GM18517 (cell line): Measurements from ENCODE around the gene NGFR.
"Not testable (repeated sequence)": the region's sequence is repeated elsewhere in the genome, so short reads cannot be mapped to it uniquely, and the experiment has no call there.

Experiments used
- ATAC-seq: cut with Tn5 transposase; IDR thresholded peaks from one replicate; pipeline ENCODE4 v1.9.1; 2021; ENCODE audit warnings: mild to moderate bottlenecking, moderate library complexity; ENCODE audit not compliant: unreplicated experiment

The NGFR gene

DNA sequence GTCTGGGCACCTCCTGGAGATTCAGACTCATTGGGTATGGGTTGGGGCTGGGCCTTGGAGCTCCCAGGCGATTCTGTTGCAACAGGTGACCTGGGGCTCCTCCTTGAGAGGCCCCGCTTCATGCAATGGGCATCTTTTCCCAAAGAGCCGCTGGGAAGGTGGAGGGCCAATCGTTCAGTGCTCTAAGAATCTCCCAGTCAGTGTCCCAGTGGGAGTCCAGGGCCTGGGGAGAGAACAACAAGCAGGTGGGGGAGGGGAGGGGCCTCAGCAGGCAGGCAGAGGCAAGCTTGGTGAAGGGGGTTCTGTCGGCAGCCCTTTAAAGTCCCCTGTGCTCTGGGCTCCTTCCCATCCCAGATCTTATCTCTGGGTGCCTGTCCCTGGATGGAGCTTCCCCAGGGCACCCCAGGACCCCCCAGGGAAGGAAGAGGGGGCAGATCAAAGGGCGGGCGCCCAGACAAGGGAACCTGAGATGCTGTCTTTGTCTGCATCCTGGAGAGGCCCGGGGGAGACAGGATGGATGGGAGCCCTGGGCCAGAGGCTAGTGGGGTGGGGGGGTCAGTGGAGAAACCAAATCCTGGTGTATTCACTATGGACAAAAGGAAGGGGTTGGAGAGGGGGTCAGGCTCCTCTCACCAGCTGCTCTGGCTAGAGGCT, 50.0 kb downstream of the NGFR start:
- no peak for ATAC-seq

DNA sequence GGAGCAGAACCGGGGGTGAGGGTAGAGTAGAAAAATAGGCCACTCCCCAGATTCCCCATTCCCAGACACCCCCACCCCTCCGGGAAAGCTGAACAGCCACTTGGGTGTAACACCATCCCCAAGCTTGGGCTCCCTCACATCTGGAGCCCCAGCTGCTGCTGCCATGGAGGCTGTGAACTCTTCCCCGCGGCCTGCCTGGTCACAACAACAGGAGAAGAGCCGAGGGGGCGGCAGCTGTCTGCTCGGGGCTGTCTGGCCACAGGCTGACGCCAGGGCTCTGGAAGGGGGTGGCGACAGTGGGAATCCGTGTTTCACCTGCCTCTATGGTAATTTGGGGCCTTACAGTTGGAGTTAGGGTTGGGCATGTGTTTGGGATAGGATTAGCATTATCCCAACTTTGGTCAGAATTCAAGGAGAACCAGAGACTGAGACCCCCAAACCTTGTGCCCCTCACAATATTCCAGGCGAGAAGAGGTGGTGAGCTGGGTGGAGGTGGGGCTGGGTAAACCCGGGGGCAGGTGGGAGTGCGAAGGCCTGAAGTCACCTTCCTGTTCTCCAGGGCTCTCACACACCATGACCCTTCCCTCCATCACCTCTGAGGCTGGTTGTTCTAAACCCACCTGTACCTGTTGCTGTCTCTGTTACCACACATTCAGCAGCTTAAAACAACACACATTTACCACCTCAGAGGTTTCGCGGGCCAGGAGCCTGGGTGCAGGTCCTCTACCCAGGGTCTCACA, 50.9 kb downstream of the NGFR start:
- ATAC-seq: no peak

DNA sequence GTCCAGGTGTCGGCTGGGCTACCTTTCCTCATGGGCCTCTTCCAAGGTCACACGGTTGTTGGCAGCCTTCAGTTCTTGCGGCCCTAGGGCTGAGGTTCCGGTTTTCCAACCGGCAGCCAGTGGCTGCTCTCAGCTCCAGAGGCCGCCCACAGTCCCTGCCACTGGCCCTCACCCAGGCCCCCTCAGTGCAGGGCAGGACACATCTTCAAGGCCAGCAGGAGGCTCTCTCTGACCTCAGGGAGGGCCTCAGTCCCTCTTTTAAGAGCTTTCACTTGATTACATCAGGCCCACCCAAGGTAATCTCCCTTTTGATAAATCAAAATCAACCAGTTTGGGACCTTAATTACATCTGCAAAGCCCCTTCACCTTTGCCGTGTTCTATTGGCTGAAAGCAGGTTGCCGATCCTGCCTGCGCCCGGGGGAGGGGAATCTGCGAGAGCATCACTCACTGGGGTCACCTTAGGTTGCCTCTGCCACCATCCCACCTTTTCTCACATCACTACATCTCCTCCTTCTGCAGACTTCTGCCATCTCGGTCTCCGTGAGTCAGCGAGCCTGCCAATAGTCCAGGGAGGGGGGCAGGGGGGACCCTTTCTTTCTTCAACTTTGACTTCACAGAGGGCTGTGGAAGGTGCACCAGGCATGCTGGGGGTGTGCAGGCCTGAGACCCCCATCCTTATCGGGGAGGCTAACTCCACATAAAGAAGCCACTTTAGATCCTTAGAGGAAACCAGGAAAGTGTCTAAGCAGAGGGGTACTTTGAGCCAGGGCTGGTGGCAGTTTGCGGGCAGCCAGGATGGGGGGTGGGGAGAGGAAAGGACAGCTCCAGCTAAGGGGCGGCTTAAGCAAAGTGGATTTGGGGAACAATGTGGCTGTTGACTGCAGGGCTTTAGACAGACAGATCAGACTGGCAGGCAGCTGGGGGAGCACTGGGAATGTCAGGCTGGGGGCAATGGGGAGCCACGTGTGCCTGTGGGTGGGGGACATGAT, 51.7 kb downstream of the NGFR start:
- no peak for ATAC-seq

DNA sequence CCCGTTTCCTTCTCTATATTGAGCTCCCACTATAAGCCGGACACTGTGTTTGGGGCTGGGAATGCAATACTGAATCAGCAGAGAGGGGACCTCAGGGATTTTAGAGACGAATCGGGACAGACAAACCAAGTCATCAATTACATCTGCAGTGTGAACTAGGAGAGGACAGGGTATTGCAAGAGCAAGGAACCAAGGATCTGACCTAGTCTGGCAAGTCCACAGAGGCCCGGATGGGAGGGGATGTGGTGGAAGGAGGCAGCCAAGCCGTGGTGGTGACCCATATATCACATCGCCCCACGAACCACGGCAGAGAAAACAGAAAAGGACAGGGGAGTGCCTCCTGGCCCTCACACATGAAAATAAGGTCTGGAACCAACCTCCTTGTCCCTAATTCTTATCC, 52.5 kb downstream of the NGFR start:
- ATAC-seq: no peak

DNA sequence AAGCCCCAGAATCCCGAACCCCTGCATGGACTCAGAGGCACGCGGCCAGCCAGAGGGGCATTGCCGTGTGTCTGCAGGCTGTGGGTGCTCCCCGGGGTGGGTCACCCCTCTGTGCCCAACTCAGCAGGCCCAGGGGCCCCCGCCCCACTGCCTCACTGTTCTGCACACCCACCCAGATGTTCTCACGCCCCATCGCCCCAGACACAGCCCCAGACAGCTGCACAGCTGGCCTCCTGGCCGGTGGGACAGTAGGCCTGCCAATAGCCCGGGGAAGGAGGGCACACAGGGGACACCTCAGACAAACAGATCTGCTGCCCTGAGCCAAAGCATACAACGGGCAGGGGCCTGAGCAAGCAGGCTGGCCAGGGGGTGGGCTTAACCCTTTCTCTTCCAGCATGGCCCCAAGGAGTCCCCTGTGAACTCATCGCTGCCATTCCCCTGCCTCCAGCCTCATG, 53.0 kb downstream of the NGFR start:
- no peak for ATAC-seq

DNA sequence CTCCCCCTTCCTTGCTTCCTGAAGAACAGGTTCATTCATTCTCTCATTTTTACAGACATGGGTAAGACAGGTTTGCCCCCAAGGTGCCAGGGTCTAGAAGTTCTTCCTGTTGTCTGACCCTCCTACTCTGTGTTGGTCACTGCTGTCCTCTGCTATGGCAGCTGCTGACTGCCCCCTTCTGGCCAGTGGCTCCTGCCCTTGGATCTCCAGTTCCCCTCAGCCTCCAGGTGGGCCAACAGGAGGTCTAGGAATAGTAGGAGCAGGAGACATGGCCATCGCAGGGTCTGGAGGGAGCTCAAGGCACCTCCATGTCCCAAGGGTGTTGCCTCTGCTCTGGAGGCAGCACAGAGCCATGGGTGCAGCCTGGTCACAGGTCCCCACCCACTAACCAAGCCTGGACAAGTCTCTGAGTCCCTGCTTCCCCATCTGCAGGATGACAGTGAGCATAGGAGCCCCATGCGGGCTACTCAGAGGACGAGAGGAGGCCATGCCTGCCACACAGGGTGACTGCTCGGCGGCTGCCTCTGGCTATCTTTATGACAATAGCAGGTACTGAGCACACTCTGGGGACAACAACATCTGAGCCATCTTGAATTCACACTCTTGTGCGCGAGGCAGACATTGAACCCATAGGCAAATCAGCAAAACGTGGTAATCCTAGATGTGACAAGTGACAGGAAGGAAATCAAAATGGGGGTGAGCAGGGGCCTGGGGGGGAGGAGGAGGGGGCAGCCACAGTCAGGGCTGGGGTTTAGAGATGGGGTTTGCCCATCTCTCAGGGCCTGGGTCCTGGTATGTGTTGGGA, 53.6 kb downstream of the NGFR start:
- ATAC-seq: no peak

DNA sequence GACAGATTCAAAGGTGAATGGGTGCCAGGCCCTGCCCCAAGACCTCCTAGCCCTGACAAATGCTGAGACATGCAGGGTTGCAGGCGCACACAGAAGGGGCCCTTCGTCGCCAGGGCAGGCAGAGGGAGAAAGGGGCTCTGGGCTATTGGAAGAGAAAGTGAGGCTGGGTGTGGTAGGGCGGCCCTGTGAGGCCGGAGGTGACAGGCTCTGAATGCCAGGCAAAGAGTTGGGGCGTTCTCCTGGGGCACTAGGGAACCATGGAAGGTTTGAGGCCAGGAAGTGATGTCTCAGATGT, 54.2 kb downstream of the NGFR start:
- no peak for ATAC-seq

DNA sequence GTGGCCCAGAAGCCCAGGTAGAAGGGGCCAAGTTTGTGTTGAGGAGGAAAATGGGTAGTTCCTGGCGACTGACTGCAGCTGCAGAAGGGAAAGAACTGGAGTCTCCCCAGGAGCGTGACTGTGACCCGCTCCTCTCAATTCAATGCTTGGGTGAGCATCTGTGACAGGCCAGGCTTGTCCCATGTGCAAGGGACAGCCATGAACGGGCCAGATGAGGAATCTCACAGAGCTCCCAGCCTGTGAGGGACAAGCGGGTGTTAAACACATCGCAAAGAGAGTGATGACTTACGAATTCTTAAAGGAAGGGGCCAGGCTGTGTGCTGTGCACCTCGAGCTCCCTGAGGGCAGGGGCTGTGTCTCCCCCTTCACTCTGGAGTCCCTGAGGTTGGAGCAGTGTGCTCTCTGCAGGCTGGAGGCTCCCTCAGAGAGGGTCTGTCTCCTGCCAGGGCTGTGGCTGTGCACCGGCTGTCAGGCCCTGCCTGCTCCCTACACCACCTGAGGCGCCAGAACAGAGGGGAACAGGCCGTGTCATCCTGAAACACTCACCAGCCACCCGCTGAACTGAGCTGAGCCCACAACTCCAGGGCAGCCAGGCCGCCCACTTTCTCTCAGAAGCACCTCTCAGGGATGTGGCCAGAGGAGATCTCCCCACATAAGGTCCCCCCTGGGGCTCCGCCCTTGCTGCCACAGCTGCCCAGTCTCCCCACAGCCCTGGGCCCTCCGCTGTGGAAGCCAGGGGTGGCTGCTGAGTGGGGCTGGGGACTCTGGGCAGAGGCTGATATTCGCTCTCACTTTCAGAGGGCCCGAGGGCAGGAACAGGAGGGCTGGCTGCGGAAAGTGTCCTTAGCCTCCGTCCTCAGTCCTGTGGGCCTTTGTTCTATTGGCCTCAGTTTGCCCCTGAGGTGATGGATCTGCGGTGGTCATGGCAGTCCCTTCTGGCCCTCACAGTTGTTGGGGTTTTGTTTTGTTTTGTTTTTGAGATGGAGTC, 54.9 kb downstream of the NGFR start:
- ATAC-seq: no peak

DNA sequence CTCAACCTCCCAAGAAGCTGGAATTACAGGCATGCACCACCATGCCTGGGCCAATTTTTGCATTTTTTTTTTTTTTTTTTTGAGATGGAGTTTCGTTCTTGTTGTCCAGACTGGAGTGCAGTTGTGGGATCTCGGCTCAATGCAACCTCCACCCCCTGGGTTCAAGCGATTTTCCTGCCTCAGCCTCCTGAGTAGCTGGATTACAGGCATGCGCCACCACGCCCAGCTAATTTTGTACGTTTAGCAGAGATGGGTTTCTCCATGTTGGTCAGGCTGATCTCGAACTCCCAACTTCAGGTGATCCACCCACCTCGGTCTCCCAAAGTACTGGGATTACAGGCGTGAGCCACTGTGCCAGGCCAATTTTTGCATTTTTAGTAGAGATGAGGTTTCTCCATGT, 55.7 kb downstream of the NGFR start:
- ATAC-seq: not testable (repeated sequence)

DNA sequence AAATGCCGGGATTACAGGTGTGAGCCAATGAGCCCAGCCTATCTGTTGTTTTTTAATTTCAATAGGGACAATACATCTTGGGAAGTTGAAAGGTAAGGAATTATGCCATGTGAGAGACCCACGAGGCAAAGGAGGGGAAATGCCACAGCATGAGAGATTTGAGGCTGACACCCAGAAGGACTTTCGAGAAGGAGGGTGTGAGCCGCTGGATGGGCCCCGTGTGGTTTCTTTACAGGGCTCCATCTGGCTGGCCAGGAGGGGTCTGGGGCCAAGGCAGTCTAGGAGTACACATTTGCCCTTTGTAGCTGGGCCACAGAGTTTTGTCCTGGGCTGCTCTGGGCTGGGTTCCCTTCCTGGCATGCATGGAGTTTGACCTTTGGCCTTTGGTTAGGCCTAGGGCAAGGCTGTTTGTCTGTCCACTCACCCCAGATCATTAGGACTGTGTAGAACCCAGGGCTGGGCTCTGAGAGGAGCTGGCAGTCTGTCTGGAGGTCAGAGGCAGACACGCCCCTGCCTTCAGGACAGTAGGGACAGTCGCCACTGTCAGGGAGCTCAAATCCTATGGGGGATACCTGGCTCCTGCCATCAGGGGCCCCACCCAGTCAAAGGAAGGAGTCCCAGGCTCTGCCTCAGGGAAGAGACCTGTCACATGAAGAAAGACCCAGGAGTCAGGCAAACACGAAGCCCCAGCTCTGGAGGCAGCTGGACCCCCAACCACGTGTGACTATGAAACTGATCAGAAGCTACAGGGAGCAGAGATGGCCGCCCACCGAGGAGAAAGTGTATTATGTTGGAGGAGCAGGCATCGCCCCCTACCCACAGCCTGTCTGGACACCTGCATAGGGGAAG, 56.4 kb downstream of the NGFR start:
- no peak for ATAC-seq

DNA sequence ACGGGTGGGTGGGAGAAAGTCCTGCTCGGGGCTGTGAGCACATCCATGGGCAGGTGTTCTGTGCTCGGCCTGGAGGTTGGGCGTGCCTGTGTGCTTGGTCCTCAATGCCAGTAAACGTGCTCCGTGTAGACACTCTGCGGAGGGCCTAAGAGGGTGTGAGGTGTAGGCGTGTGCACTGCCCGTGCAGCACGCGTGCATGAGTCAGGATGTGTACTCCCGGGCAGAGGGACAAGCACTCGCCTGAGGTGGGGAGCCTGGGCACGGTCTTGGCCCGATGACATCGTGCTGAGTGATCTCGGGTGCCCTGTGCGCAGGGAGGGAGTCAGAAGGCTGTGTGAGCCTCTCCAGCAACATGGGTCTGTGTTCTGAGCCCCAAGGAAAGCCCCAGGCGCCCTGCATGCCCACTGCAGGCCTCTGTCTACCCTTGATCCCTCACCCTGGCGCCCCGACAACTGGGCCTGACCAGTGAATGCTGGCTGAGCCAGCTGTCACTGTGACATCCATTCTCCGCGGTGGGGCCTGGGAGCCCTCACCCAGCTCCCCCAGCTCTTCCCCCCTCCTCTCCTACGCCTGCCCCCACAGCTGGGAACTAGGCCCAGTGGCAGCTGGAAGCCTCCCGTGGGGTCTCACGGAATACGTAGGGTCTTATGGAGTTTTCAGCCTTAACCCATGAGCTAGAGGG, 57.1 kb downstream of the NGFR start:
- ATAC-seq: no peak

DNA sequence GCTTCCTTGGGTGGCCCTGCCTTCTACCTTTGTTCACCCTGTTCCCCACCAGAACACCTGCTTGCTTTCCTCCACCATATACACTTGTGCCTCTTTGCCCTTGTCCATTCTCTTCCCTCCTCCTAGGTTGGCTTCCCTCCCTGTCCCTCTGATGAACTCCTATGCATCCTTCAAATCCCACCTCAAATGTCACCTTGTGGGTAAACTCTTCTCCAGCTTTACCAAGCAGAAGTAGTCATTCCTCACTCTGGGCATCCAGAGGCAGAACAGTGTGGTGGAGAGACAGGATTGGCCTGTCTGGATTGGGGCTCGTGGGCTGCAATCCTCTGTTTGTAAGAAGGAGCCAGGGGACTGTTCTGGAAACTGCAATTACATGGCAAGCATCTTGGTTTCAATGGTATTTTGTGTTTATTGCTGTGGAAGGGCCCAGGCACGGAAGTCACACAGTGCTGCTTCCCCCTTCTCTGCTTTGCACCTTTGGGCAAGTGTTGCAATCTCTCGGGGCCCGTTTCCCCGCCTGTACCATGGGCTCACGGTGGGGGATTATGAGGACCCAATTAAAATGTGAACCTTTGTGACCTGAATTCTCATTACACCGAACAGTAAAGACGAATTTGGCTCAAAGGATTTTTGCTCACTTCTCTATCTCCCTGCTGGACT, 58.7 kb downstream of the NGFR start:
- no peak for ATAC-seq

DNA sequence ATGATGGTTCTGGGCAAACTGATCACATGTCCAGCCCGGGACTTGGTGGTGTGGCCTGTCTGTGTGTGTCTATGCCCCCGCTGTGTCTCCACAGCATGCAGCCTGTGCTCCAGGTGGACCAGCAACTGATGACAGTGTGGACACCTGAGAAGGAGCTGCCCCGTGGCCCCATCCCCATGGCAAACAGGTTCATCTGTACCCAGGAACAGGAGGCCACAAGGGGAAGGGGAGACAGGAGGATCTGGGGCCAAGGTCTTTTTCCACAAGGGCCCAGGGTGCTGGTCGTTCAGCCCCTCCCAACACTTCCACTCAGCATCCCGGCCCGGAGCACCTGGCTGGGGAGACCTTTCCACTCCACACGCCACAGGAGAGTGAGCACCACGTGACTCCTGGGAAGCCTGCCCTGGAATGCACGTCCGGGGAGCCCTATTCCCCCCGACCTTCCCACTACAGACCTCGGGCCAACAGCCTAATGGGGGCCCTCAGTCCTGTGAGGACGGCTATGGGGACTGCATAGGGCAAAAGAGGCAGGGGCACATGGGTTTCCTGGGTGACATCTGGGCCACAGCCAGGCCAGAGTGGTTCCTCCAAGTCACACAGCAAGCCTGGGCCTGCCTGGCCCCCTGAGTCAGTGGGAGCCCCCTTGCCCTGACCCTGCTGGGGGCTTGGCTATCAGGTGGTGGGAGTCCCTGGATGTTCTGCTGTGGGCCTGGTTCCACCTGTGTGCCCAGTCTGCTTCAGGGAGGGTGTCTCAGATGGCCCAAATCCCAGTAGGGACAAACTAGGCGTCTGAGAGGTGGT, 59.8 kb downstream of the NGFR start:
- ATAC-seq: no peak

DNA sequence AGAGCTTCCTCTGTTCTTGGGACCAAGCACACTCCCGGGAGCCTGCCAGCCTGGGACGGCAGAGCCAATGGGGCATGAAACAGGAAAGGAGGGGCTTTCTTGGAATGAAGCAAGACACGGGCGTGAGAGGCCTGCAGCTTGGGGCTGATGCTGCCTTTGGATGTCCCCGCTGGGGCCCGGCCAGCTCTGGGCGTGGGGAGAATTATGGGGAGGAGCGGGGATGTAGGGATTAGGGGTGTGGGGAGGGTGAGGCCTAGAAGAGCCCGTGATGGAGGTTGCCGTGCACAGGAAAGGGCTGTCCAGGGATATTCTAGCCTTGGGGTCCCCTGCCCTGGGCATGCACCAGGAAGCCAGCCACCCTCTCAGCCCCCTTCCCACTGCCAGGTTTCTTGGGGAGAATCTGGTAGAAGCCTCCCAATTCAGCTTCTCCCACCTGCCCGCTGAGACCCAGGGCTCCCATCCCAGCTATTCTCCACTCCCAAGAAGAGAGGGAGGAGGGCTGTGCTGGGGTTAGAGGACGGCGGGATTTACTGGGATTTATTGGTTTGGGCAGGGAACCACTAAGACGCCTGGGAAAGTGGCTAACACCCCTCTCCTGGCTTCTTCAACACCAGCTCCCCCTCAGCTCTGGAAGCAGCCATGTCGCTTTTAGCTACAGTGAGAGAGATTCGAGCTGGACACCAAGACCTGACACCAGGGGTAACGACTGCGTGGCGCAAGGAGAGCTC, 60.6 kb downstream of the NGFR start:
- ATAC-seq: no peak

DNA sequence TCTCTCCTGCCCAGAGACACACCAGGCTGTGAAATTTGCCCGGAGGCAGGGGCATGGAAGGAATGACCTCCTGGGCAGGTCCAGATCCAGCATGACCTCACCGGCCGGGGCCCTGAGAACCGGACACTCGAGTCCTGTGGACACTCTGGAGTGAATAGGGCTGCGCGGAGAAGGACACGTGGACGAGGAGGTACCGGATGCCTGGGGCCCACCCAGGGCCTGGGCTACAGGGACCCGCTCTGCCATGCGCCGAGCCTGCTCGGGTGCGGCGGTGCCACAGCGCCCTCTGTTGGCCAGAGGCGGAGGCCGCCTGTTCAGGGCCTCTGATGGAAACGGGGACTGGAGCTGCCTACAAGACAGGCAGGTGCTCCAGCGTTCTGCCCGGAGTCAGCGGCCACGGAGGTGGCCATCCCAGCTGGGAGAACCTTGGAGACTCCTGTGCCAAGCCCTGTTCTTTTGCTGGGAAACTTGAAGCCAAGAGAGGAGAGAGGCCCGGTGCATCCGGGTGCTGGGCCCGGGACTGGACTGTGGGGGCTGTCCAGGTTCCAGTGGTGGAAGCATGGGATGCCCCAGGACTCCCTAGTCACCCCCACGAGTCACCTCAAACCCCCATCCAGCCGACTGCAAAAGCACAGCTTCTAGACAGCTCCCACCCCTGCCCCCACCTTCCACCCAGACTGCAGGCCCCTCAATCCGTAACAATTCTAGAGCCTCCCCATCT, 61.3 kb downstream of the NGFR start:
- peak; percentile 45 for ATAC-seq
